GM18951 (cell line): ENCODE measurements around the gene RWDD1.

Experiments used
- POLR2A ChIP-seq: IDR thresholded peaks from 4 replicates; pipeline ENCODE4 v1.6.1; 2011; ENCODE audit warnings: mild to moderate bottlenecking; ENCODE audit not compliant: insufficient read length, insufficient read depth; ENCODE audit errors: extremely low read depth
- in situ Hi-C: fragments of 300-500 bp; cut with MboI; formaldehyde crosslinking; loops from one replicate; pipeline ENCODE4 v1.12.0; 2022; ENCODE audit warnings: low sequenced_read_pairs, mixed read lengths, inconsistent platforms; ENCODE audit not compliant: unreplicated experiment

RWDD1 gene

DNA sequence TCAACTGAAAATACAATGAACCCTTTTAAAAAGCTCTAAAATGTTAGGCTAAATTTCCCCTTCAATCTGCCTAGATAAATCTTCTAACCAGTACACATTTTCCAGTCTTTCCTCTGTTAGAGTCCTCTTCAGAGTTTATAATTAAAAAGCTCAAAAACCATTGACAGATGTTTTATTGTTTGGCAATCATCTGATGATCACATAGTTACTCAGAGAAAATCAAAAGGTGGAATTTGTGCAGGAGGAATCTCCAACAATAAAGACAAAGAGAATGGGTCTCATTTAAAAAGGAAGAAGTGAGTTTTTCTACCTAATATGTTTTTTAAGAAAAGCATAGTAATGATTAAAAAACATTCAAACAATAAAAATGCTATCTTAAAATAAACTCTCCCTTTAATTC is 28.9 kb upstream of the RWDD1 start:
- no peak for TF ChIP-seq POLR2A
- in situ Hi-C loops = no loop called here

- in situ Hi-C loops = no loop called here
- no peak for TF ChIP-seq POLR2A
Measured at GRCh38 chr6:116543149-116543548, 28.2 kb upstream of the RWDD1 start.

- in situ Hi-C loops = no loop called here
- no peak for TF ChIP-seq POLR2A
Measured at GRCh38 chr6:116545651-116546050, 25.7 kb upstream of the RWDD1 start, which contains the start of gene TRAPPC3L. TRAPPC3L (minus strand) TSS chr6:116545684; CDS start chr6:116545514, 170 bp downstream.

- no peak for TF ChIP-seq POLR2A
- in situ Hi-C loops = no loop called here
Measured at GRCh38 chr6:116547358-116547757, 23.9 kb upstream of the RWDD1 start.

- in situ Hi-C loops = loop anchor here (25.0 kb wide), 1 partner anchor 538 kb away; no protein-coding TSS in a partner anchor
- no peak for TF ChIP-seq POLR2A
Measured at GRCh38 chr6:116550796-116551195, 20.5 kb upstream of the RWDD1 start.

- in situ Hi-C loops = loop anchor here (25.0 kb wide), 1 partner anchor 541 kb away; no protein-coding TSS in a partner anchor
- no peak for TF ChIP-seq POLR2A
Measured at GRCh38 chr6:116553451-116553850, 17.9 kb upstream of the RWDD1 start, which contains the start of gene CALHM4. CALHM4 (plus strand) TSS chr6:116553751; CDS start chr6:116553794, 43 bp downstream.

GRCh38 chr6:116556065-116556464 is 15.2 kb upstream of the RWDD1 start:
- in situ Hi-C loops = loop anchor here (25.0 kb wide), 1 partner anchor 544 kb away; no protein-coding TSS in a partner anchor
- TF ChIP-seq POLR2A = no peak

DNA sequence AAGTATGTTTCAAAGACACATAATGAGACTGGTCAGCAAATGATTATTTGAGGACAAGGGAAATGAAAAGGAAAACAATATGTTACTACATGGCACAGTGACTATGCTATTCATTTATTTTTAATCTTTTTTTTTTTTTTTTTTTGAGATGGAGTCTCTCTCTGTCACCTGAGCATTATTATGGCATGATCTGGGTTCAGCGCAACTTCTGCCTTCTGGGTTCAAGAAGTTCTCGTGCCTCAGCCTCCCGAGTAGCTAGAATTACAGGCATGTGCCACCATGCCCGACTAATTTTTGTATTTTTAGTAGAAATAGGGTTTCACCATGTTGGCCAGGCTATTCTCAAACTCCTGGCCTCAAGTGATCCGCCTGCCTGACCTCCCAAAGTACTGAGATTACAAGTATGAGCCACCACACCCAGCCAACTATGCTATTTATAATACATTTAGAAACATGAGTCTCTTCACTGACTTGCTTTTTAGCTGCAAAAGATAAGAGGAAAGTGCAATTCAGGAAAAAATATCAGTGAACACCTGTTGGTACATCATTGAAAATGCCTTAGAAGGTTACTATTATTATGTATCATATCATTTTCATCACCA is 14.4 kb upstream of the RWDD1 start:
- in situ Hi-C loops = loop anchor here (25.0 kb wide), 1 partner anchor 545 kb away; no protein-coding TSS in a partner anchor
- TF ChIP-seq POLR2A = no peak

DNA sequence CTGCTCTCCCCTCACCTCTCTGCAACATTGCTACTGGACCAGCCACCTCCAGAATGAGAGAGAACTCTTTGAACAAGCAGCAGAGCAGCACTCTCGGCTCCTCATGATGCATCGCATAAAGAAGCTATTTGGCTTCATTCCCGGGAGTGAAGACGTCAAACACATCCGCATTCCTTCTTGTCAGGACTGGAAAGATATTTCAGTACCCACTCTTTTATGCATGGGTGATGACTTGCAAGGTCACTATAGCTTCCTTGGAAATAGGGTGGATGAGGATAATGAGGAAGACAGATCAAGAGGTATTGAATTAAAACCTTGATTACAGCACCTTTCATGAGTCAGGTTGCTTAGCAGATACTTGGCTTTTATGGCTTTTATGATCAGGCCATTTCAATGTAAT is 13.4 kb upstream of the RWDD1 start:
- in situ Hi-C loops = loop anchor here (25.0 kb wide), 1 partner anchor 546 kb away; no protein-coding TSS in a partner anchor
- TF ChIP-seq POLR2A = no peak

DNA sequence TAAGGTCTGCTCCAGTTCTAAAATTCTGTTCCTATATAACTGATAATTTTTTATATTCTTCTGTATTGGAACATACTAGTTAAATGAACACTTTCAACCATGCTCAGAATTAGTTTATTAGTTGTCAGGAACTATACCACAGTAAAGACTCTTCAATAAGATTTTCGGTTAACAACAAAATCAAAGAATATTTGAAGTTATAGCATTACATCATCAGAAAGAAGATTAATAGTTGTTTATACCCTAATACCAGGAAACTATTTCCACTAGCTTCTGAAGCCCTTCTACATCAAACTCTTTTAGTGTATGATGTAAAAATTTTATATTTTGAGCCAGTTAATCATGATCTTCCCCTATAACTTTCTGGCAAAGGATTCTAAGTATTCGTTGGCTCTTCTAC is 11.2 kb upstream of the RWDD1 start:
- TF ChIP-seq POLR2A = no peak
- in situ Hi-C loops = loop anchor here (25.0 kb wide), 1 partner anchor 548 kb away; no protein-coding TSS in a partner anchor

GRCh38 chr6:116561377-116562018 is 9.8 kb upstream of the RWDD1 start:
- TF ChIP-seq POLR2A = no peak
- in situ Hi-C loops = loop anchor here (25.0 kb wide), 1 partner anchor 549 kb away; no protein-coding TSS in a partner anchor

GRCh38 chr6:116562019-116562403 is 9.3 kb upstream of the RWDD1 start:
- TF ChIP-seq POLR2A = no peak
- in situ Hi-C loops = loop anchor here (25.0 kb wide), 1 partner anchor 550 kb away; no protein-coding TSS in a partner anchor

- in situ Hi-C loops = loop anchor here (25.0 kb wide), 1 partner anchor 550 kb away; no protein-coding TSS in a partner anchor
- TF ChIP-seq POLR2A = no peak
Measured at GRCh38 chr6:116562614-116563013, 8.7 kb upstream of the RWDD1 start.

- in situ Hi-C loops = loop anchor here (25.0 kb wide), 1 partner anchor 552 kb away; no protein-coding TSS in a partner anchor
- TF ChIP-seq POLR2A = no peak
Measured at GRCh38 chr6:116563830-116564229, 7.5 kb upstream of the RWDD1 start.

GRCh38 chr6:116564311-116564710 is 7.0 kb upstream of the RWDD1 start:
- in situ Hi-C loops = loop anchor here (25.0 kb wide), 1 partner anchor 552 kb away; no protein-coding TSS in a partner anchor
- TF ChIP-seq POLR2A = no peak
